Inflammatory macrophage treated with lipopolysaccharide for 4 hours (primary cell): Measurements from ENCODE around the gene ITLN2.
"Not testable (repeated sequence)": the region's sequence is repeated elsewhere in the genome, so short reads cannot be mapped to it uniquely, and the experiment has no call there.

ENCODE experiments used
- DNase-seq: peaks from one replicate; pipeline ENCODE4 v3.0.0-alpha.2; 2020

Gene ITLN2

DNA sequence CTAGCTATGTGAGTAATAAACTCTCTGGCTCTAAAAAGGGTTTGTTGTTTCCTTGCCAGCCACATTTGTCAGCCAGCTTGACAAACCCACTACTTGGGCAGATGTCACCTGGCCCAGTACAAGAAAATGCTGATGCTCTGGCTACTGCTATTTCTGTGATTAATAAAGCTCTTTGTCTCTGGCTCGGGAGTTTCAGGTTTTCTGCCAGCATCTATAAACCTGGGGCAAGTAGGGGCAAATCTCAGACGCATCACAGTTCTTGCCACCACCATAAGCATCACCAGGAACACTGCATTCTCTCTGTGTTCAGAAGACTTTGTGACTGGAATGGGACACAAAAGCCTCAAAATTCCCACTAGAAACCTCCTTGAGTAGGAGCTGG is 2.5 kb downstream of the ITLN2 start:
- no peak for DNase-seq

DNA sequence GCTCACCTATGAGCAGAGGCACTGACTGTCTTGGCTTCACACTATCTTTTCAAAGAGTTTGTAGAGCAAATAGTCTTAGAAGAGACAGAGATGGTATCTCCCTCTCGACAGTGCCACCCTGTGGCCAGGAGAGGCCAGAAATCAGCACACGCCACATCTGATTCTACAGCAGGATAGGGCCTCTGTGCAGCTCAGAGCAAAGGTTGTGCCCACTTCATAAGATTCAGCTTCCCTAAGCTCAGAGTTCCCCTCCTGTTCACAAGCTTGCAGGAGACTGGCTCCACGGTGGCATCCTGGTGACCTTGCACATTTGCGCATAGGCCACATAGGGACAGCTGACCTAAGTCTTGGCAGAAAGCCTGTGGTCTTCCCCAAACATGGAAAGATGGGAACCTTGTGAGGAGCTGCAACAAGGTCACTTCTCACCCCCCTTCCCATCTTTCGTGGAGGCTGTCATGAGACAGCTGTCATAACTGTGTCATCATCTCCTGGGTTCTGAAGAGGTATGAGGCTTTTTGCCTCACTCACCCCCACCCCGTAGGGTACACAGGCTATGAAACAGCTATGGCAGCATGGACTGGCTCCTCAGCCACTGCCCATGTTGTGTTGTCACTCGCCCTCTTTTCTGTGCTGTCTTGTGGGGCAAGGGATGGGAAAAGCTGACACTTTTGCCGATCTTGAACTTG is 3.0 kb downstream of the ITLN2 start:
- peak; percentile 69 for DNase-seq

DNA sequence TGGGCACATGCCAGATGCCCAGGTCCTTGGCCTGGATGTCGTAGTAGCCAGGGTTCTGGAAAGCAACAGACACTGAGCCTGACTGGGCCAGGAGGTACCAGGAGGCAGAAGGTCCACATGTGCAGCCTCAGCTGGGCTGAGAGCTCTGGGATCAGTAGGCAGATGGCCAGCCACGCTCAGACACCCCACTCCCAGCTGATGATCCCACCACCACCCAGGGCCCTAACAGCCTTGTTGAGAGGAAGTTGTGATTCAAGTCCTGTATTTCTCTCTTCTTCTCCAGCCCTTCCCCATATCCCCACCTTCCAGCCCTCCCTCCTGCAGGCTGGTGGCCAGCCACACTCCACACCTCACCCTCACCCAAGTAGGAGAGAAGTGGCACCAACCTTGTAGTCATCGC is 4.0 kb downstream of the ITLN2 start:
- DNase-seq, result no peak

DNA sequence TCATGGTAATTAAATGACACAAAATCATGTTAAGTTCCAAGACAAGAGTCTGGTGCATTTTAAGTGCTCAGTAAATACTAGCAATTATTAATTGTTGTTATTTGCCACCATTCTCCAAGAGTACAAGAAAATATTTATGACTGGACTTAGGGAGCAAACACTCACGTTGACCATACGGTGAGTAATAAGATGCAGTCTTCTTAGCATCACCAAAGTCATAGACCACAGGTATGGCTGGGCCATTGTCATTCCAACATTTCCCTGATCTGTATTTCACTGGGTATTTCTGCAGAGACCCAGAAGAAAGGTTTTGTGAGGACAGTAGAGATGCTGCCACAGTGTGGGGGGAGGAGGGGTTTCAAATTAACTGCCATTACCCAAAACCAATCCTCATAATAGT is 4.7 kb downstream of the ITLN2 start:
- DNase-seq, result no peak

DNA sequence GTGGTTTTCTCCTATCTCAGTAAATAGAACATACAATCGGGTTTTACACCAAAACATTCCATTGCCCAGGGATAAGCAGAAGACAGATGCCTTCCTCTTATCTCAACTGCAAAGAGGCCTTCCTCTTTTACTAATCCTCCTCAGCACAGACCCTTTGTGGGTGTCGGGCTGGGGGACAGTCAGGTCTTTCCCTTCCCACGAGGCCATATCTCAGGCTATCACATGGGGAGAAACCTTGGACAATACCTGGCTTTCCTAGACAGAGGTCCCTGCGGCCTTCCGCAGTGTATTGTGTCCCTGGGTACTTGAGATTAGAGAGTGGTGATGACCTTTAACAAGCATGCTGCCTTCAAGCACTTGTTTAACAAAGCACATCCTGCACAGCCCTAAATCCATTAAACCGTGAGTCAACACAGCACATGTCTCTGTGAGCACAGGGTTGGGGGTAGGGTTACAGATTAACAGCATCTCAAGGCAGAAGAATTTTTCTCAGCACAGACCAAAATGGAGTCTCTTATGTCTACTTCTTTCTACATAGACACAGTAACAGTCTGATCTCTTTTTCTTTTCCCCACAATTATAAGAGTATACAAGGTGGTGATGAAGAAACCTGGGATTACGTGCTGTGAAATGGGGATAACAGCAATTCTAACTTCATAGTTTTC is 5.3 kb downstream of the ITLN2 start:
- DNase-seq, result not testable (repeated sequence)

GRCh38 chr1:160947174-160947759 is 7.3 kb downstream of the ITLN2 start:
- DNase-seq, result not testable (repeated sequence)

- not testable (repeated sequence) for DNase-seq
These were observed 8.7 kb downstream of the ITLN2 start for GRCh38 chr1:160945881-160946280.

DNA sequence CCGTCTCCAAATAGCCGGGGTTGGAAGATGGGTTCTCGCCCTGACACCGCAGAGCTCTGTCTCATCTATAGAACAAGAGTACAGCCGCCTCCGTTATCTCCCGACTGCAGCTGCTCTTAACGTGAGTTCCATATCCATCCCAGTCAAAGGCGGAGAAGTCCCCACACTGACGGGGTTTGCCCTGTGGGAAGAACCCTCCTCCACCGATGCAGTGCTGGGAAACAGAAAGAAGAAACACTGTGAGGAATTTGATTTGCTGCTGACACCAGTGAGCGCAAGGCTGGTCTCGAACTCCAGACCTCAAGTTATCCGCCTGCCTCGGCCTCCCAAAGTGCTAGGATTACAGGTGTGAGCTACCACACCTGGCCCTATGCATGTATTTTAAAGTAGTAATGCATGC is 9.5 kb downstream of the ITLN2 start:
- DNase-seq, result no peak

DNA sequence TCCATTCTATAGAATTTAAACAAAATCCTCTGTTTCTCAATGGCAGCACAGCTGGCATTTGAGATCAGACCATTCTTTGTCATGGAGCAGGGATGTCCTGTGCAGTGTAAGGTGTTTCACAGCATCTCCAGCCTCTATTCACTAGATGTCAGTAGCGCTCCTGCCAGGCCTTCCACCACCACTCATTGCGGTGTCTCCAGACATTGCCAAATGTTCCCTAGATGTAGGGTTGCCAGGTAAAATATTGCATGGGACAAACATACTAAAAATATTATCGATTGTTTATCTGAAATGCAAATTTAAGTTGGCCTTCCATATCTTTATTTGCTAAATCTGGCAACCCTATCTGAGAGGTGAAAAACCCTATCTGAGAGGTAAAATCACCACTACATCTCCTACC is 11.7 kb downstream of the ITLN2 start:
- no peak for DNase-seq

- DNase-seq, result not testable (repeated sequence)
These were observed 17.9 kb downstream of the ITLN2 start for GRCh38 chr1:160936666-160937065.

GRCh38 chr1:160935527-160936258 is 18.9 kb downstream of the ITLN2 start:
- DNase-seq, result peak; percentile 47

DNA sequence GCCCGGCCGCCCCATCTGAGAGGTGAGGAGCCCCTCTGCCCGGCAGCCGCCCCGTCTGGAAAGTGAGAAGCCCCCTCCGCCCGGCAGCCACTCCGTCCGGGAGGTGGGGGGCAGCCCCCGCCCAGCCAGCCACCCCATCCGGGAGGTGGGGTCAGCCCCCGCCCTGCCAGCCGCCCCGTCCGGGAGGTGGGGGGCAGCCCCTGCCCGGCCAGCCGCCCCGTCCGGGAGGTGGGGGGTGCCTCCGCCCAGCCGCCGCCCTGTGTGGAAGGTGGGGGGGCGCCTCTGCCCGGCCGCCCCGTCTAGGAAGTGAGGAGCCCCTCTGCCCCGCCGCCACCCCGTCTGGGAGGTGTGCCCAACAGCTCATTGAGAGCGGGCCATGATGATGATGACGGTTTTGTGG is 21.3 kb downstream of the ITLN2 start:
- not testable (repeated sequence) for DNase-seq

DNA sequence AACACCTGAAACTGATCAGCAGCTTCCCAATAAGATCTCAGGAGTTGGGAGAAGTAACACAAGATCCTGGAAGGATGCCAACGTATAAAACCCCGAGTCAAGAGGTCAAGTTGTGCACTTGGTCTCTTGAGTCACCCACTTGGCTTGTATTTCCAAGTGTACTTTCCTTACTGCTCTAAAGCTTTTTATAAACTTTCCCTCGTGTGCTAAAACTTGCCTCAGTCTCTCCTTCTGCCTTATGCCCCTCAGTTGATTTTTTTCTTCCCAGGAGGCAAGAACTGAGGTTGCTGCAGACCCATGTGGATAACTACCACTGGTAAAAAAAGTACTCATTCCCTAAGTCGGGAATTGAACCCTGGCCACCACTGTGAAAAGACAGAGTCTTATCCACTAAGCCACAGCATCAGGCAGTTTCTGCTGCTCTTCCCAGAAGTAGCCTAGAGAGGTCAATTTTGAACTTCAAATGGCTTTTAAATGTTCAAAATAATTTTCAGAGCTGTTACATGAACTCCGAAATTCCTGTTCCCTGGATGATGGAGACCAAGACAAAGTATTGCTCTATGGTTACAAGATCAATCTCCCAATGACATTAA is 28.9 kb downstream of the ITLN2 start:
- no peak for DNase-seq

DNA sequence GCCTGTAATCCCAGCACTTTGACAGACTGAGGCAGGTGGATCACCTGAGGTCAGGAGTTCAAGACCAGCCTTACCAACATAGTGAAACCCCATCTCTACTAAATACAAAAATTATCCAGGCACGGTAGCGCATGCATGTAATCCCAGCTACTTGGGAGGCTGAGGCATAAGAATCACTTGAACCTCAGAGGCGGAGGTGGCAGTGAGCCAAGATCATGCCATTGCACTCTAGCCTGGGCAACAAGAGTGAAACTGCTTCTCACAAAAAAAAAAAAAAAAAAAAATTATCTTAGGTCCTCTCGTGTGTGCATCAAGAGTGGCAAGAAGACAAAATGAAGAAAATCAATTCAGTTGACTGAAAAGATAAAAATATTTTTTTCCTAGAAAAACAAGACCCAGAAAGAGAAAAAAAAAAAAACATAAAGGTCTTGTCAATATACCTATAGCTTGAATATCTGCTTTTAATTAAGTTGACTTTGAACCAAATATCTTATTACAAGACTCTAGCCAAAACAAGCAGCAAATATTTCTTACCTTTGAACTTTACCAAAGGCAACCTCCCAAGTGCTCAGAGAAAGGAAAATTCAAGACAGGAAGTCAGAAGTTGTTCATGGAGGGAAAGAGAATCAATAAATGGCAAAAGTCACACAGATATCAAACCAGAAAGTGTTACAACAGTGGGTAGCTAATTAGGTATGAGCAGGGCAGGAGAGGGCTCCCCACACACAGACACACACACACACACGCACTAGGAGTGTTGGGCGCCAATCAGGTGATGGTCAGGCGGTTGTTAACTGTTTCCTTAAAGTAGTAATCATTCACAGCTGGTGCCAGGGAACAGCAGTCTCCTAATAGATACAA is 29.6 kb downstream of the ITLN2 start:
- no peak for DNase-seq

DNA sequence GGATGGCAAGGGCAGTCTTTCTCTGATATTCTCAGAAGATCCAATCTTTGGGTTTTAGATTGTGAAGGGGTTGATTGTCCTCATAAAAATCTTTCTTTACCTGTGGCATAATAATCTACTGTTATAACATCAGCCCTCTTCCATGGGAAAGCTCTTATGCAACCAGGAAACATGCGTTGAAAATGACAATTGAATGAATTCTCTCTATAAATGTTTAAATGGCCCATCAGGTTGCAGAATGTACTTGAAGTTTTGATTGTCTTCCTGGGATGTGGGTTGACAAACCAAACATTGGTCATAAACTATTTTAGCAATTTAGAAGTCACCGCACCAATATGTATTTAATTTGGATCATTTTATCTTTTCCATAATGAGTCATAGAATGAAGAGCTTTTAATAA is 37.9 kb downstream of the ITLN2 start:
- no peak for DNase-seq

DNA sequence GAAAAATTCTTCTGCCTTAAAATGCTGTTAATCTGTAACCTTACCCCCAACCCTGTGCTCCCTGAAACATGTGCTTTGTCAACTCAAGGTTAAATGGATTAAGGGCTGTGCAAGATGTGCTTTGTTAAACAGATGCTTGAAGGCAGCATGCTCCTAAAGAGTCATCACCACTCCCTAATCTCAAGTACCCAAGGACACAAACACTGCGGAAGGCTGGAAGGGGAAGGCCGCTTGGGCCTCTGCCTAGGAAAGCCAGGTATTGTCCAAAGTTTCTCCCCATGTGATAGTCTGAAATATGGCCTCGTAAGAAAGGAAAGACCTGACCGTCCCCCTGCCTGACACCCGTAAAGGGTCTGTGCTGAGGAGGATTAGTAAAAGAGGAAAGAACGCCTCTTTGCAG is 41.4 kb downstream of the ITLN2 start:
- not testable (repeated sequence) for DNase-seq

DNA sequence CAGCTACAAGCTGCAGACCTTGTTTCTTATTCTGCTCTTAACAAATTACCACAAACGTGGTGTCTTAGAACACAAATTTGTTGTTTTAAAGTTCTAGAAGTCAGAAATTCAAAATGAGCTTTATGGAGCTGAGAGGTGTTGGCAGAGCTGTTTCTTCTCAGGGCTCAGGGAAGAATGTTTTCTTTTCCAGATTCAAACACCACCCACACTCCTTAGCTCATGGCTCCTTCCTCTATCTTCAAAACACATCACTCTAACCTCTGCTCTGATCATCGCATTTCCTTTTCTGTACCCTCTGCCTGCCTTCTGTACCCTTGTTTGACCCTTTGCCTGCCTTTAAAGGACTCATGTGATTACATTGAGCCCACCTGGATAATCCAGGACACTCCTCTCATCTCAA is 42.7 kb downstream of the ITLN2 start:
- no peak for DNase-seq

DNA sequence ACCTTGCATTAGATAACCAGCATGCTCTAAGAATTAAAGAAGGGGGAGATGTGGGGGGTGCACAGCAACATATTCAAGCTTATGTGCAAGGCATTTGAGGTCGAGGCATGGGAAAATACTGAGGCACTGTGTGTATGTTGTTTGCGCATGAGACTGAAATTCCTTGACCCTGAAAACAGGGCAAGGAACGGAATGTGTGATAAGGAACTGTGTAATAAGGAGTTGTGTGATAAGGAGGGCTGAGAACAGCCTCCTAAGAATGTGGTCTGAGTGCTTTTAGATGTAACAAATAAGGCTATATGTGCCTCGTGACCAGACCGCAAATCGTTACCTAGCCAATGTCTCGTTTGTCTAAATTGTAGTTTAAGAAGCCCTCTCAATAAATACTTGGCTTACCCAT is 43.2 kb downstream of the ITLN2 start:
- DNase-seq, result no peak

DNA sequence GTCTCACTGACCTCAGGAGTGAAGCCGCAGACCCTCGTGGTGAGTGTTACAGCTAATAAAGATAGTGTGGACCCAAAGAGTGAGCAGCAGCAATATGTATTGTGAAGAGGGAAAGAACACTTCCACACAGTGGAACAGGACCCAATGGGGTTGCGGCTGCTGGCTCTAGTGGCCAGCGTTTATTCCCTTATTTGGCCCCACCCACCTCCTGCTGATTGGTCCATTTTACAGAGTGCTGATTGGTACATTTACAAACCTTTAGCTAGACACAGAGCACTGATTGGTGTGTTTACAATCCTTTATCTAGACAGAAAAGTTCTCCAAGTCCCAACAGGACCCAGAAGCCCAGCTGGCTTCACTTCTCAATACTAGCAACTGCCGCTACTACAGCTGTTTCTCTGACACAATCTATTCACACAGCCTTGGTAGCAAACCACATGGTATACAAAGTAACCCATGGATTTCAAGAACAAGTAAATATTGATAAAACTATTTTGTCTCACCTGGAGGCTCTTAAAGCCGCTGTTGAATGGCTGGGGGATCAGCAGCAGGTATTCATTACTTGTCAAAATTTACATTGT is 44.3 kb downstream of the ITLN2 start:
- no peak for DNase-seq

- DNase-seq, result no peak
These were observed 46.6 kb downstream of the ITLN2 start for GRCh38 chr1:160907976-160908375.

DNA sequence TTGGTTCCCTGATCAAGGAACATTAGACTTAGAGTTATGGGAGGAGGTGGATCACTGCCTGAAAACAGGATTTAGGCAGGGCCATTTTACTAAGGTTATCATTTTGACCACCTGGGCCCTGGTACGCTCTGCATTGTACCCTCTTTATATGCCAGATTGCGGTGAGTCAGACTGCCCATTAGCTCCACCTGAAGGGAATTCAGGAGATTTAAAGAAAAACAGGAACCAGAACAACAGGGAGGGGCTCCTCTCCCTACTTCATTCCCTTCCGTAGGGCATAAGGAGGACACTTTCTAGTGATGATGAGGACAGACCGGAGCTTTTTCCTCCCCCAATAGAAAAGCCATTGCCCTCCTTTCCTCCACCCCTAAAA is 49.0 kb downstream of the ITLN2 start:
- DNase-seq, result no peak
